Ishikawa (cell line): ENCODE measurements around the gene NPC1L1.

Source experiments
- CREB1 ChIP-seq: IDR thresholded peaks from 2 replicates; pipeline ENCODE4 v1.6.1; 2012; ENCODE audit warnings: low read depth
- EP300 ChIP-seq: IDR thresholded peaks from 2 replicates; pipeline ENCODE4 v1.6.1; 2012; ENCODE audit warnings: borderline replicate concordance
- TAF1 ChIP-seq: IDR thresholded peaks from 2 replicates; pipeline ENCODE4 v1.6.1; 2012; ENCODE audit warnings: low read depth, mild to moderate bottlenecking

- TF ChIP-seq EP300 (no peak), TAF1 (no peak), CREB1 (no peak)
Observed at GRCh38 chr7:44508328-44509030, 32.7 kb downstream of the NPC1L1 start.
